T47D (cell line): ENCODE results near the gene TWIST2.

ENCODE experiments used
- DNase-seq, 2 experiments: peaks; one replicate each; pipeline versions ENCODE4 v3.0.0 to v3.0.0-alpha.2; 2011 to 2012; ENCODE audit warnings: low read depth in 1 of 2, low spot score in 1 of 2
- JUND ChIP-seq: IDR thresholded peaks from 2 replicates; pipeline ENCODE4 v1.6.1; 2012; ENCODE audit warnings: low read depth
- in situ Hi-C: cut with HindIII; loops from 2 replicates; pipeline ENCODE4 v1.10.0; 2016; ENCODE audit warnings: low sequenced_read_pairs, low pct_unique_long_range_greater_than_20kb

TWIST2 gene

DNA sequence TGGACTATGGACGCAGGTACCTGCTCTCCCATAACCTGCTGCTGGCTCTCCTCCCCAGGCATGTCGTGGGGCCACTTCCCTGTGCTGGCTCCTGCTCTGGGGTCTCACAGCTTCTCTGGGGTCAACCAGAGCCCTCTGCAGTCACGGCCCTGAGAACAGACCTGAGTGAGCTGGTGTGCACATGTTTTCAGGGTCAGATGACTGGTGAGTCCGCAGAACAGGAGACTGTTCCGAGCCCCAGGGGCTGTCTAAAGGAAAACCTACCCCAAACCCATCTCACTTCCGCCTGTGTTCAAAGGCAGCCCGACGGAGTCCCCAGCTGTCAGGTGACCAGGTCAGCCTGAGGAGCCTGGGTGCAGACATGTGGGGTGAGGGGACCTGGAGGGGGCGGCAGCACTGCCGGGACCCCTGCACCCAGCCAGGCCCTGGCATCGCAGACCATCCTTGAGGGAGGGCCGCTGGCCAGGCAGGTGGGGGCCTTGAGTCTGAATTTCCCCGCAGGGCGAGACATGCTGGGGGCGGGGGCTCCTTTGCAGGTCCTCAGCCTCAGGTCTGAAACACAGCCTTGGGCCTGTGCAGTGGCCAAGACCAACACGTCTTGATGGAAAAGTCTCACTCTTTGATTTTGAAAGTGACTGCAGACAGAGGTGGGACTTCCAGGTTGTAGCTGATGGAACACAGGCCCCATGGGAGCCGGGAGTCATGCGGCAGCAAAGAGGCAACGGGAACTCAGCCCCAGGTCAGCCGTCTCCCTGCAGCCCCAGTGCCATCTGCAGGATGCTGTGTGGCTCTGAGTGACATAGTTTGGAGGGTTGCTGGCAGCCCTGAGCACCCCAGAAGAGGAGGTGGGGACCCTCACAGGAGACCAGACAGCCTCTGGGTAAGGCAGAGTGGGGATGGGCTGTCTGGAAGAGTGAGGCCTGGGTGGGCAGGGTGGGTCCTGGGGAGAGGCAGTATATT lies 65.3 kb downstream of the TWIST2 start:
- no peak for TF ChIP-seq JUND
- in situ Hi-C loops = no loop called here
- DNase-seq = no peak

DNA sequence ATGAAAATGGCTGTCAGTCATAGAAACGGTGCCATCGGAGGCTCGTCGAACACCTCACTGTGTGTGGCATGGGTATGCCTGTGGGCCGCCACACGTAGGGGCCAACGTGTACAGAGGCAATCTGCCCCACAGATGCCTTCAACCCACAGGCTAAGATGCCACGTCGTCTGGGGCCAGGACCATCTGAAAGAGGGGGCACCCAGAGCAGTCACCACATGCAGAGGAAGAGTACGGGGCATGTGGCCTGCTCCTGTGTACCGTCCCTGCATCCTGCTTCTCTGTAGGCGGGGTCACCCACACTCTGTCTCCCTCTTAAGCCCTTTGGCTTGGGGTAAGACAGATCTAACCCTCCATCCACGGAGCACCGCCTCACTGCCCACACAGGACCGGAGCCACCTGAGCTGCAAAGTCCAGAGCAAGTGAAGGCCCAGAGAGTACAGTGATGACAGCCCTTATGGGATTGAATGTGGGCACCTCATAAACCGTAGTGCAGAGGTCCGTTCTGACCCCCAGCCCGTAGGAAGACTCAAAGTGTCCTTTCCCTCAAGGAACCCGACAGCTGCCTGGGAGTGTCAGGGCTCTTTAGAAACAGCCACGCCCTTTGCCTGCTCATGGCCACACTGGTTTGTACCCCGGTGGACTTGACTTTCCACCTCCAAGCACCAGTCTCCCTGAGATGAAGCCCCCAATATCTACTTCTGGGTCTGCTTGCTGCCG lies 66.2 kb downstream of the TWIST2 start:
- no peak for DNase-seq
- no peak for TF ChIP-seq JUND
- in situ Hi-C loops = no loop called here

DNA sequence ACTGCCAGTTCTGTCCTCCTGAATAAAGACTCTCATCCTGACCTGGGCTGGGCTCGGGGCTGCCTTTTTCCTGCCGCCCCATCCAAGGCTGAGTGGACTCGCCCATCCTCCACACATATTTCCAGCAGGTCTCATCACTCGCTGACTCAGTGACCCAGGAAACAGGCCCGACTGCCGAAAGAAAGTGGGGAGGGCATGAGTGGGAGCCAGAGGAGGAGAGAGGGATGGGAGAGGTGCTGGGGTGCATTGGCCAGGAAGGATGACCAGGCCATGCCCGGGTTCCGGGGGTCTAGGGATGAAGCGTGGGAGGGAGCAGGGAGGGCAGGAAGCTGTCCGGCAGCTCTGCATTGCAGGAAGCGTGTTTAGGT lies 66.7 kb downstream of the TWIST2 start:
- DNase-seq = no peak
- no peak for TF ChIP-seq JUND

GRCh38 chr2:238915196-238915595 lies 67.3 kb downstream of the TWIST2 start:
- in situ Hi-C loops = no loop called here
- no peak for TF ChIP-seq JUND
- no peak for DNase-seq

More for the DNA sequence above, 66.7 kb downstream of the TWIST2 start:
- in situ Hi-C loops = no loop called here

- TF ChIP-seq JUND = no peak
- no peak for DNase-seq
- in situ Hi-C loops = no loop called here
These were observed 67.7 kb downstream of the TWIST2 start for GRCh38 chr2:238915596-238915995.

GRCh38 chr2:238916176-238916874 lies 68.4 kb downstream of the TWIST2 start:
- TF ChIP-seq JUND = no peak
- DNase-seq = peak in 1 of 2 experiments; percentile 15
- in situ Hi-C loops = no loop called here

DNA sequence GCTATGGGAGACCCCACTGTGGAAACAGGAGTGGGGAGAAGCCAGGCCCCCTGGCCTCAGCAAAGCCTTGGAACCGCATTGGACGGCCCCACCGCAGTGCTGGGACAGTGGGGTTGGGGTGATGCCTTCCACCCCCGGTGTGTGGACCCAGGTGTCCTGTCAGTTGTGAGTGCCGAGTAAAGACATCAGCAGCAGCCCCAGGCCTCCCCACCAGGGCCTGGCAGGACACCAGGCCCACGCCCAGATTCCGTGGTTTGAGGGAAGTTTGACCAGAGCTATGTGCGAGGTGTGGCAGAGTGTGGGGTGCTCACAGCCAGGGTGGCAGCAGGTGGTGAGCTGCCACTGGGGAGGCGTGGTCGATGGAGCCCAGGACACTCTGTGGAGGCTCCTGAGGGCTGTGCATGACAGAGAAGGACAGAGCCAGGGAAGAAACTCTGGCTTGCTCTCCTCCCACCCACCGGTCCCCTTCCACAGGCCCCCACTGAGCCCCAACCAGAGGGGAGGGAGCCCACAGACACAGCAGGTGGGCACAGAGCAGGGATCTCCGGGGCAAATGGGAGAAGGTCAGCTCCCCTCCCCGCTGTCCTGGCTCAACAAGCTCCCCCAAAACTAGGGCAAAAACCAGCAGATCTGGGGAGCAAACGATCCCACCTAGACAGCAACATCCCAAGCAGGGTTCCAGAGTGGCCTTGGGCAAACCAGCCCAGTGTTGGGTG lies 69.1 kb downstream of the TWIST2 start:
- no peak for DNase-seq
- TF ChIP-seq JUND = no peak

GRCh38 chr2:238919307-238919706 lies 71.4 kb downstream of the TWIST2 start:
- no peak for DNase-seq
- in situ Hi-C loops = no loop called here
- no peak for TF ChIP-seq JUND

More for the DNA sequence above, 69.1 kb downstream of the TWIST2 start:
- in situ Hi-C loops = no loop called here

GRCh38 chr2:238920053-238920452 lies 72.2 kb downstream of the TWIST2 start:
- in situ Hi-C loops = no loop called here
- no peak for TF ChIP-seq JUND
- no peak for DNase-seq

DNA sequence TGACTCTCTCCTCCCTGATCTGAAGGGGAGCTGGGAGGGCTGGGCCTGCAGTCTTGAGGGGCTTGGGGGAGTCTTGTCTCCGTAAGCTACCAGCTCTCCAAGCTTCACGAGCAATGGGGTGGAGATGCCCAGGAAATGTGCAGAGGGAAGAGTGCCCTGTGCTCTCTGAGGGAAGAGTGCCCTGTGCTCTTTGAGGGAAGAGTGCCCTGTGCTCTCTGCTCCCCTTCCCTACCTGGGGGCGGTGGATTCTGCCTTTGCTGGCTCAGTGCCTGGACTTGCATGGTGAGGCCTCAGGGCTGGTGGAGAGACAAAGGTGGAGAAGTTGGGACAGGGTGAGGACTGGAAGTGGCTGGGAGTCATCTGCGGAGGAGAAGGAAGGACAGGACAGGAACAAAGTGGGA lies 72.7 kb downstream of the TWIST2 start:
- DNase-seq = no peak
- in situ Hi-C loops = no loop called here
- no peak for TF ChIP-seq JUND

DNA sequence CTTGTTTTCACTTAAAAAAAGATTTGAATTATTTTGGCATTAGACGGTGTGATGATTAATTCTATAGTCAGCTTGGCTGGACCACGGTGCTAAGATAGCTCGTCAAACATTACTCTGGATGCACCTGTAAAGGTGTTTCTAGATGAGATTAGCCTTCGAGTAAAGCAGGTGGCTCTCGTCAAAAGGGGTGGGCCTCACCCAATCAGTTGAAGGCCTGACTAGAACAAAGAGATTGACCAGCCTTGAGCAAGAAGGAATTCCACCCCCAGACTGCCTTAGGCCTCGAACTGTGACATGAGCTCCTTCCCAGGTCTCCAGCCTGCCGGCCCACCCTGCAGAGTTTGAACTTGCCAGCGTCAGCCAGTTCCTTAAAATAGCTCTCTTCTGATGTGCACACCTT lies 73.4 kb downstream of the TWIST2 start:
- no peak for DNase-seq
- TF ChIP-seq JUND = no peak
- in situ Hi-C loops = no loop called here

- no peak for DNase-seq
- in situ Hi-C loops = no loop called here
- TF ChIP-seq JUND = no peak
These were observed 73.9 kb downstream of the TWIST2 start for GRCh38 chr2:238921681-238922319.
